Measurements from ENCODE around the gene WDCP.
A peak's percentile ranks its signal among the peaks of the same experiment; 100 is the strongest.
"Not testable (repeated sequence)": the region's sequence is repeated elsewhere in the genome, so short reads cannot be mapped to it uniquely, and the experiment has no call there.

The WDCP gene

GRCh38 chr2:24048769-24049484 is 1.7 kb upstream of the WDCP start:
- H3K4me1 ChIP-seq (ENCODE audit: control insufficient read depth in 1 of 2, insufficient read depth in 1 of 2, low read depth in 1 of 2, low read length in 1 of 2), result peaks cover 29 to 31% of the 10 kb centered on the region in 2 experiments
- H3K27me3 ChIP-seq, result peaks cover 69% of the 10 kb centered on the region
- H3K27ac ChIP-seq, result no peak overlapping the region
- H3K9me3 ChIP-seq, result no peaks in the 10 kb centered on the region
- H3K4me3 ChIP-seq (ENCODE audit: low read depth in 1 of 2, low read length in 1 of 2), result peak overlapping the region; percentile 29 to 53
- TF ChIP-seq, protein P1, sequence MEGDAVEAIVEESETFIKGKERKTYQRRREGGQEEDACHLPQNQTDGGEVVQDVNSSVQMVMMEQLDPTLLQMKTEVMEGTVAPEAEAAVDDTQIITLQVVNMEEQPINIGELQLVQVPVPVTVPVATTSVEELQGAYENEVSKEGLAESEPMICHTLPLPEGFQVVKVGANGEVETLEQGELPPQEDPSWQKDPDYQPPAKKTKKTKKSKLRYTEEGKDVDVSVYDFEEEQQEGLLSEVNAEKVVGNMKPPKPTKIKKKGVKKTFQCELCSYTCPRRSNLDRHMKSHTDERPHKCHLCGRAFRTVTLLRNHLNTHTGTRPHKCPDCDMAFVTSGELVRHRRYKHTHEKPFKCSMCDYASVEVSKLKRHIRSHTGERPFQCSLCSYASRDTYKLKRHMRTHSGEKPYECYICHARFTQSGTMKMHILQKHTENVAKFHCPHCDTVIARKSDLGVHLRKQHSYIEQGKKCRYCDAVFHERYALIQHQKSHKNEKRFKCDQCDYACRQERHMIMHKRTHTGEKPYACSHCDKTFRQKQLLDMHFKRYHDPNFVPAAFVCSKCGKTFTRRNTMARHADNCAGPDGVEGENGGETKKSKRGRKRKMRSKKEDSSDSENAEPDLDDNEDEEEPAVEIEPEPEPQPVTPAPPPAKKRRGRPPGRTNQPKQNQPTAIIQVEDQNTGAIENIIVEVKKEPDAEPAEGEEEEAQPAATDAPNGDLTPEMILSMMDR (IDR thresholded peaks at IDR 0.05), result no peak
- no peaks in the 10 kb centered on the region for H3K36me3 ChIP-seq

DNA sequence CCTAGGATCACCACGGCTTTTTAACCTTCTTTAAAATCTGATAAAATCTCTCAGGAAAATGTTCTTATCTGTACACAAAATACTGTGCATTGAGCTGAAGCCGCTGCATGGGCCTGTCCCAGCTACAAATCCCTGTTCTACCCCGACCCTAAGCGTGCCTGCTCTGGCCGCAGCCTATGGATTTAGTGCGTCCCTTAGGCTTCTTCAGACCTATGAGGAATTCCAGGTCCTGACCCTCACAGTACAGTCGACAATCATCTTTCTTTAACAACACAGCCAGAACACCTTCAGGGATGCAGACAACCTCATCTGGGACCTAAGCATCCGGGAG is 477 bp upstream of the WDCP start:
- Histone ChIP-seq H3K4me3 (ENCODE audit: low read depth in 1 of 2, low read length in 1 of 2) (peak overlapping the region; percentile 62), H3K27ac (no peak overlapping the region), H3K36me3 (no peaks in the 10 kb centered on the region), H3K9me3 (no peaks in the 10 kb centered on the region), H3K4me1 (ENCODE audit: control insufficient read depth in 1 of 2, insufficient read depth in 1 of 2, low read depth in 1 of 2, low read length in 1 of 2) (peaks cover 29 to 31% of the 10 kb centered on the region in 2 experiments), H3K27me3 (peaks cover 65% of the 10 kb centered on the region)
- TF ChIP-seq, protein P1 (IDR thresholded peaks at IDR 0.05), result no peak

GRCh38 chr2:24046599-24046929 is 627 bp downstream of the WDCP start:
- no peaks in the 10 kb centered on the region for H3K36me3 ChIP-seq
- peaks cover 29 to 31% of the 10 kb centered on the region in 2 experiments for H3K4me1 ChIP-seq (ENCODE audit: control insufficient read depth in 1 of 2, insufficient read depth in 1 of 2, low read depth in 1 of 2, low read length in 1 of 2)
- H3K27me3 ChIP-seq, result peaks cover 54% of the 10 kb centered on the region
- TF ChIP-seq, protein P1 (IDR thresholded peaks at IDR 0.05), result no peak
- H3K4me3 ChIP-seq (ENCODE audit: low read depth in 1 of 2, low read length in 1 of 2), result peak overlapping the region; percentile 62
- H3K27ac ChIP-seq, result no peak overlapping the region
- no peaks in the 10 kb centered on the region for H3K9me3 ChIP-seq

DNA sequence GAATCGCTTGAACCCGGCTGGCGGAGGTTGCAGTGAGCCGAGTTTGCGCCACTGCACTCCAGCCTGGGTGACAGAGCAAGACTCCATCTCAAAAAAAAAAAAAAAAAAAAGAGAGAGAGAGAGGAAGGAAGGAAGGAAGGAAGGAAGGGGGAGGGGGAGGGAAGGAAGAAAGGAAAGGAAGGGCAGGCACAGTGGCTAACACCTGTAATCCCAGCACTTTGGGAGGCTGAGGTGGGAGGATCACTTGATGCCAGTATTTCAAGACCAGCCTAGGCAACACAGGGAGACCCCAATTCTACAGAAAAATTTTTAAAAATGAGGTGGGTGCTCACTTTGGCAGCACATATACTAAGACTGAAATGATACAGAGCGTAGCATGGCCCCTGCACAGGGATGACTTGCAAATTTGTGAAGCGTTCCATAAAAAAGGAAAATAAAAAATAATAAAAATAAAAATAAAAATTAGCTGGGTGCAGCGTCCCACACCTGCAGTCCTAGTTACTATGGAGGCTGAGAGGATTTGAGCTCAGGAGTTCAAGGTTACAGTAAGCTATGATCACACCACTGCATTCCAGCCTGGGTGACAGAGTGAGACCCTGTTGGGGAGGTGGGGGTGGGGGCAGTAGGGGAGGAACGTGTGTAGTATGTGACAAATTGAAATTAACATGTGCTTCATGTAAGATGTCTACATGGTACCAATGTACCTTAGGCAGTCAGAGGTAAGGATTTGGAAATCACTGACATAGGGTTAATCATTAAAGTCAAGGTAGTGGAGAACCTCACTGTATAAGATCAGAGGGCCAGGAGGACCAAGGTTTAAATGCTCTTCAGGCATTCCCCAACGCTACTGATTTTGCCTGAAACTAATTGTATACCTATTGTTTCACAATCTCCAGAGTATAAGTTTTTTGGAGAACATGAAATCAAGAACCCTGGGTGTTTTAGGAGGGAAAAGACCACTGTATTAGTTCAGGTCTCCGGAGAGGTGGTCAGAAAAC is 1.4 kb downstream of the WDCP start:
- Histone ChIP-seq H3K9me3 (no peaks in the 10 kb centered on the region), H3K4me3 (ENCODE audit: low read depth in 1 of 2, low read length in 1 of 2) (no peak overlapping the region), H3K4me1 (ENCODE audit: control insufficient read depth in 1 of 2, insufficient read depth in 1 of 2, low read depth in 1 of 2, low read length in 1 of 2) (peaks cover 29 to 31% of the 10 kb centered on the region in 2 experiments), H3K27me3 (peaks cover 46% of the 10 kb centered on the region), H3K36me3 (no peaks in the 10 kb centered on the region), H3K27ac (no peak overlapping the region)
- TF ChIP-seq, protein P1 (IDR thresholded peaks at IDR 0.05), result no peak

DNA sequence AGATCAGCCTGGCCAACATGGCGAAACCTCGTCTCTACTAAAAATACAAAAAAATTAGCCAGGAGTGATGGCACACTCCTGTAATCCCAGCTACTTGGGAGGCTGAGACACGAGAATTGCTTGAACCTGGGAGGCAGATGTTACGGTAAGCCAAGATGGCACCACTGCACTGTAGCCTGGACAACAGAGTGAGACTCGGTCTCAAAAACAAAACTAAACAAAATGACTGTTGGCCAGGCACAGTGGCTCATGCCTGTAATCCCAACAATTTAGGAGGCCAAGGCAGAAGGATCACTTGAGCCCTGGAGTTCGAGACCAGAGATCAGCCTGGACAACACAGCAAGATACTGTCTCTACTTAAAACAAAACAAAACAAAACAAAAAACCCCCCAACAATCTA is 4.1 kb downstream of the WDCP start:
- H3K27me3 ChIP-seq, result peaks cover 20% of the 10 kb centered on the region
- not testable (repeated sequence) for H3K36me3 ChIP-seq; H3K9me3 ChIP-seq; H3K4me3 ChIP-seq (ENCODE audit: low read depth in 1 of 2, low read length in 1 of 2); H3K27ac ChIP-seq
- peaks cover 12 to 15% of the 10 kb centered on the region in 2 experiments for H3K4me1 ChIP-seq (ENCODE audit: control insufficient read depth in 1 of 2, insufficient read depth in 1 of 2, low read depth in 1 of 2, low read length in 1 of 2)

DNA sequence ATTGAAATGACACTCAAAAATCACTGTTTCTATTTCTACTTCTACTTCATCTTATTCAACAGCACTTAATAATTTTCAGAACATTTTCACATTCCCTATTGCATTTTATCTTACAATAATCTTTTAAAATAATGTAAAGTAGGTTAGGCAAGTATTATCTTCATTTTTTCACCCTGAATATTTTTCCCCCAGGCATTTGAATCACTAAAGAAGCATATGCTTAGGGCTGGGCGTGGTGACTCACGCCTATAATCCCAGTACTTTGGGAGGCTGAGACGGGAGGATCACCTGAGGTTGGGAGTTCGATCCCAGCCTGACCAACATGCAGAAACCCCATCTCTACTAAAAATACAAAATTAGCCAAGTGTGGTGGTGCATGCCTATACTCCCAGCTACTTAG is 6.7 kb downstream of the WDCP start:
- TF ChIP-seq, protein P1 (IDR thresholded peaks at IDR 0.05), result no peak
- no peaks in the 10 kb centered on the region for H3K9me3 ChIP-seq
- H3K4me1 ChIP-seq (ENCODE audit: control insufficient read depth in 1 of 2, insufficient read depth in 1 of 2, low read depth in 1 of 2, low read length in 1 of 2), result no peaks in the 10 kb centered on the region
- peaks cover 10% of the 10 kb centered on the region for H3K36me3 ChIP-seq
- no peak overlapping the region for H3K27ac ChIP-seq
- no peak overlapping the region for H3K4me3 ChIP-seq (ENCODE audit: low read depth in 1 of 2, low read length in 1 of 2)
- no peaks in the 10 kb centered on the region for H3K27me3 ChIP-seq
